ACC112 (cell line): Measurements from ENCODE around the gene TBC1D14.

Source experiments
- H2AFZ ChIP-seq: fragments of 200-600 bp; sonication (generic); one replicate; pipeline ENCODE4 v1.6.0; 2017; ENCODE audit warnings: antibody characterized with exemption, low read length; ENCODE audit not compliant: unreplicated experiment
- H3K27ac ChIP-seq: fragments of 200-600 bp; sonication (generic); 2 replicates; pipeline ENCODE4 v1.5.1; 2014; ENCODE audit warnings: low read depth, mild to moderate bottlenecking, antibody characterized with exemption, low read length, moderate library complexity
- H3K27me3 ChIP-seq: fragments of 200-600 bp; sonication (generic); 2 replicates; pipeline ENCODE4 v1.6.1; 2014; ENCODE audit warnings: mild to moderate bottlenecking, antibody characterized with exemption, low read length, moderate library complexity, mixed read lengths; ENCODE audit not compliant: insufficient read depth
- H3K36me3 ChIP-seq: fragments of 200-600 bp; sonication (generic); 2 replicates; pipeline ENCODE4 v1.6.1; 2016; ENCODE audit warnings: mild to moderate bottlenecking, antibody characterized with exemption, low read length, moderate library complexity, mixed read lengths; ENCODE audit not compliant: insufficient read depth
- H3K4me1 ChIP-seq: fragments of 200-600 bp; sonication (generic); one replicate; pipeline ENCODE4 v1.6.1; 2016; ENCODE audit warnings: low read length, mixed read lengths; ENCODE audit not compliant: insufficient read depth, unreplicated experiment, control insufficient read depth
- H3K4me3 ChIP-seq: fragments of 200-600 bp; sonication (generic); 2 replicates; pipeline ENCODE4 v1.5.1; 2014; ENCODE audit warnings: mild to moderate bottlenecking, low read depth, low read length
- H3K79me2 ChIP-seq: fragments of 200-600 bp; sonication (generic); one replicate; pipeline ENCODE4 v1.6.0; 2016; ENCODE audit warnings: low read length; ENCODE audit not compliant: control insufficient read depth, unreplicated experiment, insufficient read depth

Gene TBC1D14

GRCh38 chr4:6991249-6991648, 81.6 kb downstream of the TBC1D14 start:
- peaks cover 52% of the 10 kb centered on the region for H3K79me2 ChIP-seq
- 0 out of 2 replicates have a peak, but pooled peaks cover 3% of the 10 kb centered on the region for H3K36me3 ChIP-seq
- H3K4me1 ChIP-seq = peaks cover 20% of the 10 kb centered on the region
- peak overlapping the region; percentile 71 for H3K27ac ChIP-seq
- H3K27me3 ChIP-seq = no peaks in the 10 kb centered on the region
- peak overlapping the region; percentile 65 for H3K4me3 ChIP-seq
- H2AFZ ChIP-seq = no peak overlapping the region

- Histone ChIP-seq H3K79me2 (peaks cover 52% of the 10 kb centered on the region), H3K4me3 (peak overlapping the region; percentile 65), H3K27me3 (no peaks in the 10 kb centered on the region)
These were observed 82.3 kb downstream of the TBC1D14 start for GRCh38 chr4:6991771-6992557.

GRCh38 chr4:6992728-6993677, 83.4 kb downstream of the TBC1D14 start:
- Histone ChIP-seq H3K27ac (no peak overlapping the region), H2AFZ (no peak overlapping the region), H3K4me3 (no peak overlapping the region), H3K4me1 (peaks cover 20% of the 10 kb centered on the region), H3K36me3 (peaks cover 5% of the 10 kb centered on the region; the same call in 1 of the 2 replicates), H3K27me3 (no peaks in the 10 kb centered on the region), H3K79me2 (peaks cover 45% of the 10 kb centered on the region)

More at GRCh38 chr4:6991771-6992557, 82.3 kb downstream of the TBC1D14 start:
- H3K36me3 ChIP-seq = peaks cover 4% of the 10 kb centered on the region; the same call in 1 of the 2 replicates
- peak overlapping the region; percentile 71 for H3K27ac ChIP-seq
- H3K4me1 ChIP-seq = peaks cover 20% of the 10 kb centered on the region
- H2AFZ ChIP-seq = no peak overlapping the region

DNA sequence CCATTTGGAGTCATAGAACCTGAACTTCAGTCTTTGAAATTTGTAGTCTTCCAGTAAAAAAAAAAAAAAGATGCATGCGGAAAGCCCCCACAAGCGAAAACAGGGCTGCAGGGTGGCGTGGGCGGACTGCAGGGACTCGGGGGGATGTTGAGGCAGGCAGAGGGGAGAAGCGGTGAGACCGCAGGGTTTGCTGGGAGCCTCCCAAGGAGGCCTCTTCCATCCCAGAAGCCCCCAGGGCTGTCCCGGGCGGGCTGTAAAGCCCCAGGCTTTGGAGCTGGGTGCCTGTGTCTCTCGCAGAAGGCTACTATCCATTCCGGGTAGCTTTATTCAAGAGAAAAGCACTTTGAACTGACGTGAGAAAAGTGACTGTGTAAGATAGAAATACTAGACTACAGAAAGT, 86.9 kb downstream of the TBC1D14 start:
- Histone ChIP-seq H3K79me2 (peaks cover 13% of the 10 kb centered on the region), H3K4me3 (no peak overlapping the region), H3K27me3 (no peaks in the 10 kb centered on the region), H3K4me1 (peaks cover 10% of the 10 kb centered on the region), H3K27ac (no peak overlapping the region), H3K36me3 (peaks cover 9% of the 10 kb centered on the region; the same call in 1 of the 2 replicates), H2AFZ (no peak overlapping the region)

DNA sequence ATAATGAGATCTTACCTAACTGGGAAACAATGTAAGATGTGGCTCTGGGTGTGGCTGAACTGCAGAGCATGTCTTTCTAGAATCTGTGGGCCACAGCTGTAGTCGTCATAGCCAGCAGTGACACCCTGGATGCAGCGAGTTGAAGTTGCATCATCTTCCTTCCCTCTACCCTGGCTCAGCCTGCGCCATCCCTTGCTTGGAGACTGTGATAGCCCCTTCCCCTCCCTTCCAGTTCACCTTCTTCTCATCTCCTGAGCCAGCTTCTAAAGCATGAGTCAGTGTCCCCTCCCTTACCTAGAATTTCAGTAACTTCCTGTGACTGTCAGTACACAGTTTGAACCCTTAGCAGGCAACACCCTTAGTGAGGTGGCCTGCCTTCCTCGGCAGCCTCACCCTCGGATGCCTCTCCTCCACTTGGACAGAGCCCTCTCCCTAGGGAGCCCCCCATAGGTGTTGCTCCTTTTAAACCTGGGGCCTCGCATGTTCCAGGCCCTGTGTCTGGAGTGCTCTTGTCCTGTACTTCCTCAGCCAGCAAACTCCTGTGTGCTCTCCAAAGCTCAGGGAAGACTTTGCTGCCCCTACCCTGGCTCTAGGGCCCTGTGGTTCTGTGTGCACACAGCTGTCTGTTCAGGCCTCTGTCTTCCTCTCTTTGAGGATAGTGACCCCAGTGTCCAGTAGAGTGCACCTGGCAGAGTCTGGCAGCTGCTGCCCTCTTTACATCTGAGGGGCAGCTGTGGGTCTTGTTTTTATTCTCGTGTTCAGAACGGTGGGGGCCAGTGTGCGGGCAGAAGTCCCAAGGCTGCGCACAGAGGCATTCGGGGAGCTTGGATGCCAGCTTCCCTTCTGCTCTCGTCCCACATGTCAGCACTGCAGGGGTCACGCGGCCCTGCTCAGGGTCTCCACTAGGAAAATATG, 89.8 kb downstream of the TBC1D14 start:
- H3K4me3 ChIP-seq = no peak overlapping the region
- H3K36me3 ChIP-seq = peaks cover 6% of the 10 kb centered on the region; the same call in 1 of the 2 replicates
- H3K79me2 ChIP-seq = no peaks in the 10 kb centered on the region
- no peak overlapping the region for H2AFZ ChIP-seq
- H3K27ac ChIP-seq = no peak overlapping the region
- H3K27me3 ChIP-seq = no peaks in the 10 kb centered on the region
- H3K4me1 ChIP-seq = peaks cover 3% of the 10 kb centered on the region

- peaks cover 6% of the 10 kb centered on the region; the same call in 1 of the 2 replicates for H3K36me3 ChIP-seq
- H3K27me3 ChIP-seq = no peaks in the 10 kb centered on the region
- H3K79me2 ChIP-seq = no peaks in the 10 kb centered on the region
- H3K4me1 ChIP-seq = peaks cover 3% of the 10 kb centered on the region
- no peak overlapping the region for H3K4me3 ChIP-seq
- H2AFZ ChIP-seq = no peak overlapping the region
- H3K27ac ChIP-seq = no peak overlapping the region
These were observed 91.0 kb downstream of the TBC1D14 start for GRCh38 chr4:7000421-7001176.

GRCh38 chr4:7001271-7001670, 91.6 kb downstream of the TBC1D14 start:
- Histone ChIP-seq H3K79me2 (no peaks in the 10 kb centered on the region), H2AFZ (no peak overlapping the region), H3K4me3 (no peak overlapping the region), H3K27ac (no peak overlapping the region), H3K4me1 (peaks cover 3% of the 10 kb centered on the region), H3K27me3 (no peaks in the 10 kb centered on the region), H3K36me3 (peaks cover 6% of the 10 kb centered on the region; the same call in 1 of the 2 replicates)

- no peak overlapping the region for H3K27ac ChIP-seq
- H2AFZ ChIP-seq = no peak overlapping the region
- no peak overlapping the region for H3K4me3 ChIP-seq
- H3K36me3 ChIP-seq = peaks cover 8% of the 10 kb centered on the region; the same call in 1 of the 2 replicates
- H3K79me2 ChIP-seq = no peaks in the 10 kb centered on the region
- H3K4me1 ChIP-seq = peaks cover 3% of the 10 kb centered on the region
- H3K27me3 ChIP-seq = no peaks in the 10 kb centered on the region
These were observed 92.7 kb downstream of the TBC1D14 start for GRCh38 chr4:7002336-7002735.

GRCh38 chr4:7003176-7003878, 93.7 kb downstream of the TBC1D14 start:
- Histone ChIP-seq H3K36me3 (peaks cover 8% of the 10 kb centered on the region; the same call in 1 of the 2 replicates), H3K79me2 (no peaks in the 10 kb centered on the region), H3K4me3 (no peak overlapping the region), H3K4me1 (peaks cover 7% of the 10 kb centered on the region), H3K27me3 (no peaks in the 10 kb centered on the region), H2AFZ (no peak overlapping the region), H3K27ac (no peak overlapping the region)
